Hematopoietic multipotent progenitor cell treated with erythropoietin and hydrocortisone succinate and interleukin-3 and kit ligand, for 4 days (in vitro differentiated cells): ENCODE data around the gene COL7A1.
A peak's percentile ranks its signal among the peaks of the same experiment; 100 is the strongest.

Source experiments
- DNase-seq: peaks from one replicate; pipeline ENCODE4 v3.0.0-alpha.2; 2015

Gene COL7A1

DNA sequence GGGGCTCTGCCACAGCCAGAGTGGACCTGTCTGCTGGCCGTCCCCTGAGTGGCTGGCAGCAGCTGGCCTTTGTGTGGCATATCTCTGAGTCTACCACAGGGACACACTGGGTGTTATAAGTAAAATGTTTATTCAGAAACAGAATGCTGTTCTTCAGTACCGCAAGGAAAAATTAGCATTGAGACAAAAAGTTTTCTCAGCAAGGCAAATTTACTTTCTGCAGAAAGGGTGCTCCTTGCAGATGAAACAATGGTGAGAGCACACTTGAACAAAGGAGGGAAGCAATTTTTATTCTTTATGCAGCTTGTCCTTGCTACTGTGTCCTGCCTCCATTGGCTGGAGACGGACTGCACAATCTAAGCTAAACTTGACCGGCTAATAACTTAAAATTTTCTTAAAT, 22.4 kb upstream of the COL7A1 start:
- no peak for DNase-seq

DNA sequence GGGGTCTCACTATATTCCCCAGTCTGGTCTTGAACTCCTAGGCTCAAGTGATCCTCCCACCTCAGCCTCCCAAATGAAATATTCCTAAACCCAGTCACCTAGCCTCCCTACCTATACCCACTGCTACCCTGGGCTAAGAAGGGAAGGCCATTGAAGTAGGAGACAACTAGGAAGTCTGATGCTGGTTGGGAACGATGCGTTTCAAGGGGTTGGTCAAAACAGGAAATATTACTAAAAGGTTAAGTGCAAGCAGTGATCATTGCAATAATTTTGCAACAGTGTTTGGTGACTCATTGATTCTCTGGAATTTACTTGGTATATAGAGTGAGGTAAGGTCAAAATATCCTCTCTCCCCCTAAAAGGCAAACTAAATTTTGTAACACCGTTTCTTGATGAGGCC, 18.9 kb upstream of the COL7A1 start:
- DNase-seq: no peak

DNA sequence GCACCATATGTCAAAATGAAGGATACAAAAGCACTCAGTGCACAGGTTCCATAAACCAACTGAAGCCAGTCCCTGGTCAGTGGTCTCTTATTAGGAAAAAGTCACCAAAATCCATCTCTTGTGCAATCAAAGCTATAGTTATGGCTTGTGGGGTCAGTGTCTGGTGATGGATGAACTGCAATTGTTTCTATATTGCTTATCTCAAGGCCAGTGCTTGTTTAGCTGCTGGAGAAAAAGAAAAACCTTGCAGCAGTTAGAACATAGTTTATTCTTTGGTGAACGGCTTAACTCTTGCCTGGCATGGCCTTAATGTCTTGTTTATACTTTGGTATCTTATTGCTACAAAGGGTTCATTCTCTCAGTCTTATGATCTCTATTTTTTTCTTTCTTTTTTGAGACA, 17.2 kb upstream of the COL7A1 start:
- no peak for DNase-seq

DNA sequence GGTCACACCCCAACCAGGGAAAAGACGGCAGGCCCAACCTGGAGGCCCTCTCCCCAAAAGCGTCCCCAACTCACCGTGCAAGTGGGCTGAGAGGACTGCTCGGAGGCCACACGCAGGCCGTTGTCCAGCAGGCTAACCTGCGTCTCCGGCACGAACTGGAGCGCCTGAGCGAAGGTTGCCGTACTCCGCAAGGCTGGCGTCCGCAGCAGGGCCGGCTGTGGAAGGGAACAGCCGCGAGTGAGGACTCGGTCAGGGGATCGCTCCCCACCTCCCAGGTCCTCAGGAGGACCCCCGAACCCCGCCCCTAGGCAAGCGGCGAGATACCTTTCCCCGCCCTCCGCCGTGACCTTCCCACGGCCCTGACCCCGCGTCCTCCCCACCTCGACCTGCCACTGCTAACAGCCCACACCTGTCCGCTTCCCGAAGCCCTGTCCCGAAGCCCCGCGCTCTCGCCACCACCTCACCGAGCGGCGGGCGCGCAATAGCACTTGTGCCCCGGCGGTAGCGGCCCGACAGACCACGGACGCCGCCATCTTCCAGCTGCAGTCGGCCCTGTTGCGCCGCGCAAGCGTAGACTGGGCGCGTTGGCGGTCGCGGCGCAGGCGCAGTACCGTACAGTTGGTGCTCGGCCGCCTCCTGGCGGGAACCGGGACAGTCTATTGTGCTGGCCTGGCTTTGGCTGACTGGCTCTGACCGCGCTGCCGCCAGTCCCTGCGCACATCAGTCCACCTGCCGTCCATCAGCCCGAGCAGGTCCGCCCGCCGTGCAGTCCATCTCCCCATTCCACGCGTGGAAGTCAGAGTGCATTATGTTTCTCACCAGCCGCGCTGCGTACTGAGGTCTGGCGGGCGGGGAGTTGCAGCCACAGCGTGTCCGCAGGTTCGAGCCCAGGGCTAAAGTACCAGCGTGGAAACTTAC, 14.2 kb upstream of the COL7A1 start, which contains the start of gene UQCRC1:
Gene UQCRC1, minus strand, starts transcription at position 559 of the 918 bp plus-strand sequence. Its CDS starts 26 bp downstream, at position 533.
- DNase-seq: peak; percentile 97

DNA sequence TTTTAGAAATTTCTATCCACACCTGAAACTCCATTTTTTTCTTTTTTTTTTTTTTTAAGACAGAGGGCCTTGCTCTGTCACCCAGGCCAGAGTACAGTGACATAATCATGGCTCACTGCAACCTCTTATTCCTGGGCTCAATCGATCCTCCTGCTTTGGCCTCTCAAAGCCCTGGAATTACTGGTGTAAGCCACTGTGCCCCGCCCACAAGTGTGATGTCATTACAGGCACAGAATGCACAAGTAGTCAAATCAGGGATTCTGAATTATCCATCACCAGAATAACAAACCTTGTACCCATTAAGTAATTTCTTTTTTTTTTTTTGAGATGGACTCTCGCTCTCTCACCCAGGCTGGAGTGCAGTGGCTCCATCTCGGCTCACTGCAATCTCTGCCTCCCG, 12.4 kb upstream of the COL7A1 start:
- DNase-seq: peak; percentile 49

DNA sequence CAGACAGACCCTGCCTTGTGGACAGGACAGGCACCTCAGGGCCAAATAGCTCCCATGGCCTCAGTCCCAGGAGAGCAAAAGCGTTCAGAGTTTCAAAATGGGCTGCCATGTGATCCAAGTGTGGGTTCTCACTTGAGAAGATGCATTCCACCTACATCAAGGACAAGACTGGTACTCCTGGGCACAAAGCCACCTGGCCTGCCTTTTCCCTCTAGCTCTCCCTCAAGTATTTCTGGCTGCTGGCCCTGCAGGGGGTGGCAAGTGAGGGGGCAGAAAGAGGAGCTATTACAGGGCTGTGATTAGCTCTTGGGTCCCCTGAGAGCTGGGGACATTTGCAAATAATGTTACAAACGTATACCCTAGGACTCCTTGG, 6.5 kb upstream of the COL7A1 start:
- no peak for DNase-seq

DNA sequence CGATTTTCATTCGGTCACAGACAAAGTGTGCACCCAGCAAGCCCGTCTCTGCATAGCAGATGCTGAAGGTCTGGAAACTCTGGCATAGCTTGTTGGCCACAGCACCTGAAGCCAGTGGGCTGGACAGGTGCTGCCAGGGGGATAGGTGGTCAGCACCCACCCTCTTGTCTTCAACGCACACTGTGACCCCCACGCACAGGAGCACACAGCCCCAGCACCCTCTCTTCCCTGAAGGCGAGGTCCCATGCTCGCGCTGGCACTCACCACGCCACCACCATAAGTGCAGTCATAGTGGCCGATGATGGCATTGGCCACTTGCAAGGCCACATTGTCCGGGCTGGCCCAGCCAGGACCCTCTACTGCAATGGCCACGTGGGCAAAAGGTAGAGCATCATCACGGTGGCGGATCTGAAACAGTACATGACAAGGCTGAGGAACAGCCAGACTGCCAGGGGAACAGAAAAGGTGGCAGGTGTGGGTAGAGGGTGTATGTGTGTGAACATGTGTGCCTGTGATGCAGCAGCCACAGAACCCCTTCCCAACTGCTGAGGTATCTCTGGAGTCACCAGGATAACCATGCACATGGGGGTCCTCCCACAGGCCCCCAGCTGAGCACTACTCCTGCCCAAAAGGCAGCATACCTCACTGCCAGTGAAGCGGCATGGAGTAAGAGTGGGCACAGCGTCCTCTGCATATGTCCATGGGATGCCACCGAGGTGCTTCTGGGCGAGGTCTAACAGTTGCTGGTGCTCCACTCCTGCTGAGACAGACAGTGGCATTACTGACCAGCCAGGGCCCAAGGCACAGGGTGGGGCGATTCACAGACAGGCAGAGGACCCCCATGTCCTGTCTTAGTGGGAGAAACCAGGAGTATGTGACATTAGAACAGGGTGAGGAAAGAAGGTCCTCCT, 5.8 kb upstream of the COL7A1 start:
- no peak for DNase-seq

DNA sequence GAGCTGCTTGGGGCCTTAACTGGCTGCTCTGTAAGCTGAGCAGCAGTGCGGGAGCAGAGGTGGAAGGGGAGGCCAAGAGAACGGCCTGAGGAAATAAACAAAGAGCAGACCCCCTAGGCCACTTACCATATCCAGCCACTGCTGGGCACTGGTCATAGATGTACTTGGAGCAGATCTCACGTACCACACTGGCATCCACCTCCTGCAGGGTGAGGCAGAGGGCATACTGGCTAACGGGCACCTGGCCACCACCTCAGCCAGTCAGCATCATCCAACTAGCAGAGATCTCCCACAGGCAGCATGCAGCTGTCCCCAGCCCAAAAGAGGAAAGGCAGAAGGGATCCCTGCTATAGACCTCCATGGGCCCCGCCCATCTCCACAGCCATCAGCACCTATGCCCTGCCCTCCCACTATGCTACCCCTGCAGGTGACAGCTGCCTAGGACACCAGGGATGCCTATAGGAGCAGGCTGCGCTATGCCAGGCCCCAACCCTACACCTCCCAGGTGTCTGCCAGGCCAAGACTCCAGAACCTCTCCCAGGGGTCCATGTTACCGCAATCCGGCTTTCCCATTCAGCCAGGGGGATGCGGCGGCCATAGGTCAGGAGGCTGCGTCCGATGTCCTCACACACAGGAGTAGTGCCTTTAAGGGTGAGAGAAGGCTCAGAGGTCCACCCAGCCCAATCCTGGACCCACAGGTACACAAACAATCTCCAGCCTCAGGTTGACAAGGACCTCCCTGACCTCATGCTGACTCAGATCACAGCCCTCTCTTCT, 4.6 kb upstream of the COL7A1 start:
- no peak for DNase-seq

DNA sequence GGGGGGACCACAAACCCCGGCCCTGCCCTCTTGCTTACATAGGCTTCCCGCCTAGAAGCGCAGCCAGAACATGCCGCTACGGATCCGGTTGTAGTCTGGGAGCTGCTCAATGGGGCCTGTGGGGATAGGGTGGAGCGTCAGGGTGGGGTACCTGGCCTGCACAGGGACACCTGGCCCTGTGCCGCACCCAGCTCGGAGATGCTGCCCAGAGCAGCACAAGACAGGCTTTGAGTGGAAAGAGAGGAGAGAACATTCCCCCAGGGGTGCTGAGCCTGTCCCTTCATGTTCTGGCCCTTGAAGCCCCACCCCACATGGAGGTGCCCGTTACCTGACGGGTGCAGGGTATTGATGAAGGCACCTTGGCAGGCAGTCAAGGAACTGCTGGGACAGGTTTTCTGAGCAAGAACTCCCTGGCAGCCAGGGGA, 4.0 kb upstream of the COL7A1 start:
- no peak for DNase-seq

DNA sequence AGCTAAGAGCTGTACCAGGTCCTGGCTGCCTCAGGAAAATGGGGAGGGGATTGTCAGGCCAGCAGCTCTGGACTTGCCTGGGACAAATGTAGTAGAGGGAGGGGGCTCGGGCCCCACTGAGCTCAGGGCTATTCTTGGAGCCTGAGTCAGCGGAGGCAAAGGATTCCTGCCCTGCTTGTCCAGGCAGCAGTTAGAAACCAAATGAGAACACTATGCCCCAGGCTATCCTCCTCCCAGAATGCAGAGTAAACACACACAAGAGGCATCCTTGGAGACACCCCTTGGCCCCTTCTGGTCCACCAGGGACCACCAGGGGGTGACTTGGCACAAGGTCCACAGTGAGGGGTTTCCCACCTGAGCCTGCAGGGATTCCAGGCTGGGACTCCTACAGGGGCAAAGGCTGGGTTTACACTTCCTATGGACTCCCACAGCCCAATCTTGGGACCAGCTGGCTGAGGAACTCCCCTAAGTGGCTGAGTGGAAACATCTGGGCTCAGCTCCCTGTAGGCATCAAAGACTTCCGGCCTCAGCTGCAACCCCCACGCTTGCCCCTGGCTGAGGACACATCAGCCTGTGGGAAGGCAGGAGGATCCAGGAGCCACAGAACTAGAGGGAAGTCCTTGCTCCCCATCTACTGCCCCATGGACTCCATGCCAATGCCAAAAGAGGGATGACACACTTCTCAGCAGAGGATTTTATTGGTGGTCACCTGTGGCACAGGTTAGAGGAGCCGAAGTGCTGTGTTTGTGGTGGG, 3.4 kb upstream of the COL7A1 start:
- DNase-seq: no peak

DNA sequence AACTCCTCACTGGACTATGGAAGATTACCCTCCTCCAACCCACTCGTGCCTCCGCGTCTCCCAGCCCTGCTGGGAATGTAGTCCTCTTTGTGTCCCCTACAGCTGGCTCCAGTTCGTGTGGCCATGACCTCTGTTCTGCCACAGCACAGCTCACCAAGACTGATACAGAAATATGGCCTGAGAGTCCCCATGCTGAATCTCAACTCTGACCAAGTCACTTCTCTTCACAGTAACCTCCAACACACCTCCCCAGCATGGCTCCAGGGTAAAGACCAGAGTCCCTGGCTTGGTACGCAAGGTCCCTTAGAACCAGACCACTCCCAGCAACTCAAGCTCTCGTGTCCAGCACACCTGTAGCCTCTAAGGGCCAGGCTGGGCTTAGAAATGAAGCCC, 2.3 kb upstream of the COL7A1 start:
- no peak for DNase-seq

DNA sequence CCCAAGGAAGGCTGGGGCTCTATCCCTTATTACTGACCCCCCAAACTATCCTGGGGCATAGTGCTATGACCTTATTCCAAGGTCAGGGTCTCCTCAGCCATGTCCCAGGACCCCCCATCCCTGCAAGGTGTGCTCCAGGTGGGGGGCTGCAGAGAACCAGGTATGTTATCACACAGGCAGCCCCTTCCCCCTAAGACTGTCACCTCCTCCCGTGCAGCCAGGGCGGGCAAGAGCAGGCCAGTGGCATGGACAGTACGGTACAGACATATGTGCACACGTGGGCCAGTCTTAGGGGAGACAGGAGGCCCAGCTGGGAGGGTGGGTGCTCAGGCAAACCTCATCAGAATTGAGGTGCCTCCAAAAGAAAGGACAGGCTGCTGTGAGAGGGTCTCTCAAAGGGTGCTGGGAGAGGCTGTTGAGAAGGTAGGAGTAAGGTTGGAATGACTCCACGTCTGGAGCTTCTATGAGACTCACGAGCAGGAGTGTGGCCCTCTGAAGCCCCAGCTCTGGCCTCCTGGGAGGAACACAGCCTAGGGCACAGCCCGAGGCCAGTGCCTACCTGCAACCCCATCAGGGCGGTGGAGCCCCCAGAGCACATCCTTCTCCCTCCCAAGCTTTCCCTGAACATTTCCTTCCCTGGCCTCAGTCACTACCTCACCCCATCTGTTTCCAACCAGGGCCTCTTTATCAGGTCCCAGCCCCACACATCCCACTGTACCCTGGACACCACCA, 1.7 kb upstream of the COL7A1 start:
- no peak for DNase-seq

DNA sequence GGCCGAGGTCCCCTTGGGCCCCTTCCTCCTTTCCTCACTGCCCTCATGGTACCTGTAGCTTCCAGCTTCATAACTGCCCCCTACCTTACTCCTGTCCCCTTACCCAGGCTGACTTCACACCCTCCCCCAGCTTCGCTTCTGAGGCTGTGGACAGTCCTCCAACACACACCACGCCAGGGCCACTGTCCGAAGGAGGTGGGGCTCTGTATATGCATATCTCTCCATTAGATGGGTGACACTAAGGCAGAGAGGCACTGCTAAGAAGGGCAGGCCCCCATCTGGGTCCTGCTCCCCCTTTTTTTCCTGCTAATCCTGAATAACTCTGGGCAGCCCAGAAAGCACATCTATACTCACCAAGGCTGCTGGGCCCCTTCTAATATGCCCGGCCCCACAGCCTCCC, 1.0 kb upstream of the COL7A1 start:
- DNase-seq: no peak

DNA sequence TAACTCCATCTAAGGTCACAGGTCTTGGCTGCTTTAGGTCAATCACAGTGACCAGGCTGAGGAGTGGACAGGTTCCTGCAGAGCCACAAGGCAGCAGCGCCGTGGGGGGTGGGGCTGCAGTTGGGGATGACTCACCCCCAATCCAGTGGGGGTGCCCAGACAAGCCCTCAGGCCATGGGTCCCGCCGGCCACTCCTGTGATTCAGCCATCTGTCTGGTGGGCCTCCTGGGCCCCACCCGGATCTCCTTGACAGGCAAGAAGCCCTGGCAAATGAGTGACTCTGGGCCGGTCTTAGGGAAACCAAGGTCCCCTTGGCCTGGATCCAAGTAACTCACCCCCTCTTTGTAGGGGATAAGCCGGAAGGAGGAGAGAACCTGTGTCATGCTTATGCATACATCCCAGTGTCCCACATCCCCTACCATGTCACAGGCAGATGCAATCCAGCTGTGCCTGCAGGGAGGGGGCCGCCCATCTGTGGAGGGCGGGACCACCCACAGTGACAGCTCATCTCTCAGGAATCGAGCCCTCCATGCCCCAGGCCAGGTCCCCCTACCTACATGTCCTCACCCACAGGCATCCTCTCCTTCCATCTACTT, 495 bp upstream of the COL7A1 start:
- peak; percentile 37 for DNase-seq

DNA sequence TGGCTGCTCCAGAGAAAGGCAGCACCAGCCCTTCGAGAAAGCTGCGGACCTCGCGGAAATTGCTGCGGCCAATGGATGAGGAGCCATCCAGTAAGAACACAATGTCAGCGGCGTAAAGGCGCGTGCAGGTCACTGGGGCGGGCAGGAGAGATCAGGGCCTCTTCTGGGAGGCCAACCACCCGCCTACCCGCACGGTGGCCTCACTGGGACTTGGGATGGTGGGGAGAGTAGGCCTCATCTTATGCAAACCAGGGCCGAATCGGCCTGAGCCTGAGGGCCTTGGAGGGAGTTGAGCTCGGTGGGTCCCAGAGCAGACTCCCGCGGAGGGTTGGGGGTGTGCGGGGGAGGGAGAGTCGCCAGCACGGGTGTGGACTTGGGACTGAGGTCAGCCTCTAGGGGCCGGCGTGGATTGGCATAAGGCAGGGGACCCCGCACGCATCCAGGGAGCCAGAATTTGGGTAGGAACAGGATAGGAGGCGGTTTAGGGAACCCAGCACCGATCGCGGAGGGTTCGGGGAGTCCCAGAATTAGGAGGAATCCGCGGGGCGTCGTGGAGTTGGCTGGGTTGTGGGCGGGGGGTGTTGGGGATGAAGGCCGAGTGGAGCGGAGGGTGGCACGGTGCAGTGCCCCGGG, 596 bp downstream of the COL7A1 start:
- no peak for DNase-seq

DNA sequence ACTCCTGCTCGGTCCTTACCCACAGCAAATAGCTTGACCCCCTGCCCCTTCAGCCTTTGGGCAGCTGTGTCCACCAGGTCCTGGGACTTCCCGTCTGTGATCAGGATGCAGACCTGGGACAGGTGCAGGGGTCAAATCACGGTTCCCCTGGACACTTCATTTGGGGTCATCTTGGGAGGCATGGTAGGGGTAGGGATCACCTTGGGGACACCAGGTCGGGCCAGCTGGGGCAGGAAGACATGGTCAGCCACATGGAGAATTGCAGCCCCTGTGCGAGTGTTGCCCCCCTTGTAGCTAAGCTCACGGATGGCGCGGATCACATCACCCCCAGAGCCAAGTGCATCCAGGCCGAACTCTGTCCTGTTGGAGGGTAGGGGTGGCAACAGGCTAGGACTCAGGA, 1.8 kb downstream of the COL7A1 start:
- DNase-seq: no peak

DNA sequence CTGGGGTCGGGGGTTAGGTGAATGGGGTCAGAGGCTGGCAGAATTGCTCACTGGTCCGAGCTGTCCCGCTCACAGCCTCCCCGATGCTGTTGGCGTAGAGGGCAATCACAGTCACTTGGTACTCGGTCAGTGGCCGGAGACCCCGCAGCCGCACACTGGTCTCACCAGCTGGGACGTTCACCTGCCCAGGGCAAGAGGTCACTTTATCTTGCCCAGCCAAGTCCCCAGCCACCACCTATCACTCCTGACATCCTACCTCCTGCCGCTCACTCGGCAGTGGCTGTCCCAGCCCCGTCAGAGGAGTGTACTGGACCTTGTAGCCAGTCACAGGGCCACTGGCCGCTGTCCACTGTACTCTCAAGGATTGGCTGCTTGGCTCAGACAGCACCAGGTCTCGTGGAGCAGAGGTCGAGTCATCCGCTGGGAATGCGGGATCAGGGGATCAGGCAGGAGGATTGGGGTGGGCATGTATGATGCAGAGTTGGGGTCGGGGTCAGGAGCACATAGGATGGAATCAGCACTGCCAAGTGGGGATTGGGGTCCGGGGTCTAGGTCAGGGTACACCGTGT, 2.5 kb downstream of the COL7A1 start:
- no peak for DNase-seq

DNA sequence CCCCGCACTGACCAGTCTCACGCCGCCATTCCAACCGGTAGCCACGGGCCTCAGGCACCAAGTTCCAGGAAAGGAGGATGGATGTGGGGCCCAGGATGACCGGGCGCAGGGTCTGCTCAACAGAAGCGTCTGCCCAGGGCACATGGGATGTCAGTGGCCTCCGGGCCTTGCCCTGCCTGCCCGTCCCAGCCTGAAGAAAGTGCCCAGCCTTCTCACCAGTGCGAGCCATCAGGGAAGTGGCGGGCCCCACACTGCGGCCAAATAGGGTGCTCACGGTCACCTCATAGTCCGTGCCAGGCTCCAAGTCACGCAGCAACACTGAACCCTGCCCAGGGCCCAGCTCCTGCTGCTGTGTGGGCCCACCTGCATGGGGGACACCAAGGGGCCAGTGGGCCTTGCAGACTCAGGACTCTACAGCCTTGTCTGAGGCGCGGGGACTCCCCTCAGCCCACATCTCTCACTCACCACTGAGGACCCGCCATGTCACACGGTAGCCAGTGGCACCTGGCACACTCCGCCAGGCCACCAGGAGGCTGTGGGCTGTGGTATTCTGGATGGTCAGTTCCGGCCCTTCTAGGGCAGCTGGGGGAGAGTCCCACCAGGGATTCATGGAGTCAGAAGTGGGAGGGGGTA, 3.1 kb downstream of the COL7A1 start:
- DNase-seq: no peak

DNA sequence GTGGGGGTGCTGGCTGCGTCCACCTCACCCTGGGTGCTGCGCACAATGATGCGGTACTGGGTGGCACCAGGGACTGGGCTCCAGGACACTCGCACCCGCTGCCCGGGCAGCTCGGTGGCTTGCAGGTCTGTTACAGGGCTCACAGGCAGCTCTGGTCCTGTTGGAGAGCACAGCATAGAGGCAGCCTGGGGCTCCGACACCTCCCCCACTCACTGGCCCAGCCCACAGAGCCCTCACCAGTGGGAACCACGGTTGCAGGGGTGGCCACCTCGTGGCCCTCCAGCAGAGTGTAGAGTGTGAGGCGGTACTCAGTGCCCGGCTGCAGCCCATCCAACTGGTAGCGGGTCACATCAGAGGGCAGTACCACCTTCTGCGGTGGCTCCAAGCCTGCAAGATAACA, 3.7 kb downstream of the COL7A1 start:
- no peak for DNase-seq

DNA sequence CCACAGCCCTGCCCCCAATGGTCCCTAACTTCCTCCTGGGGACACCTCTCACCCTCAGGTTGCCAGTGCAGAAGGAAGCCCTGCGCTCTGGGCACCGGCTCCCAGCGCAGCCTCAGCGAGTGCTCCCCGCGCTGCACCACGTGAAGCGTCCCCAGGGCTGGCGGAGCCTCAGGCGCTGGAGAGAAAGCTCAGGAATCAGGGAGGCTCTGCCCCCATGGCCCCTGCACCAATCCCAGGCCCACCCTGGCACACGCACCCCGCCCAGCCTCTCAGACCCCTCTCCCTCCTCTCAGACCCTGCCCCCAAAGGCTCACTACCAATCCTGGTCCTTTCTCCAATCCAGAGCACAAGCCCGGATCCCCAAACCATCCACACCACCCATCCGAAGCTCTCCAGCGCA, 6.9 kb downstream of the COL7A1 start:
- no peak for DNase-seq
